Neuronal stem cell (in vitro differentiated cells): ENCODE data around the gene C4BPA.

Experiments
- DNase-seq: peaks from one replicate; pipeline ENCODE4 v3.0.0-alpha.2; 2013; ENCODE audit warnings: low spot score
- H2AFZ ChIP-seq: one replicate; pipeline ENCODE4 v1.6.1; 2013; ENCODE audit warnings: mild to moderate bottlenecking, low read length, inconsistent platforms
- H2AK5ac ChIP-seq: 2 replicates; pipeline ENCODE4 v1.6.1; 2013; ENCODE audit warnings: low read depth, mild to moderate bottlenecking, inconsistent platforms, low read length, moderate library complexity, mixed read lengths
- H2BK120ac ChIP-seq: 2 replicates; pipeline ENCODE4 v1.6.1; 2013; ENCODE audit warnings: low read depth, mild to moderate bottlenecking, inconsistent platforms, low read length, moderate library complexity, mixed read lengths
- H2BK12ac ChIP-seq: one replicate; pipeline ENCODE4 v1.6.1; 2013; ENCODE audit warnings: low read length, inconsistent platforms
- H2BK15ac ChIP-seq: 2 replicates; pipeline ENCODE4 v1.6.1; 2013; ENCODE audit warnings: mild to moderate bottlenecking, low read length, inconsistent platforms, mixed read lengths
- H2BK5ac ChIP-seq: one replicate; pipeline ENCODE4 v1.6.1; 2013; ENCODE audit warnings: inconsistent platforms, mild to moderate bottlenecking, low read length, moderate library complexity
- H3K14ac ChIP-seq: one replicate; pipeline ENCODE4 v1.6.1; 2013; ENCODE audit warnings: low read length, inconsistent platforms
- H3K18ac ChIP-seq: 2 replicates; pipeline ENCODE4 v1.6.1; 2013; ENCODE audit warnings: low read length, inconsistent platforms
- H3K23ac ChIP-seq: 2 replicates; pipeline ENCODE4 v1.6.1; 2013; ENCODE audit warnings: low read depth, mild to moderate bottlenecking, mixed read lengths, low read length, inconsistent platforms; ENCODE audit not compliant: poor library complexity
- H3K27ac ChIP-seq: replicated peaks from 3 replicates; pipeline ENCODE4 v1.5.1; 2013; ENCODE audit warnings: low read length, inconsistent platforms
- H3K27me3 ChIP-seq, 3 experiments: 2 replicates each; pipeline ENCODE4 v1.6.1; 2013; ENCODE audit warnings: low read length in 3 of 3, mild to moderate bottlenecking in 2 of 3, inconsistent platforms in 1 of 3, low read depth in 1 of 3, mixed read lengths in 1 of 3, moderate library complexity in 1 of 3; ENCODE audit not compliant: control insufficient read depth in 3 of 3, insufficient read depth in 3 of 3
- H3K36me3 ChIP-seq, 2 donors: replicated peaks in 1 of 2; 2 replicates each; pipeline ENCODE4 v1.6.1; 2013; ENCODE audit warnings: low read length in 2 of 2; ENCODE audit not compliant: control insufficient read depth in 2 of 2, insufficient read depth in 2 of 2
- H3K4ac ChIP-seq: 2 replicates; pipeline ENCODE4 v1.6.1; 2013; ENCODE audit warnings: inconsistent platforms, mild to moderate bottlenecking, low read length, moderate library complexity
- H3K4me1 ChIP-seq, 2 donors: 1 replicate in 1 of 2; 2 replicates in 1 of 2; pipeline ENCODE4 v1.6.1; 2013; ENCODE audit warnings: low read length in 2 of 2, low read depth in 1 of 2; ENCODE audit not compliant: control insufficient read depth in 2 of 2, insufficient read depth in 1 of 2
- H3K4me2 ChIP-seq: one replicate; pipeline ENCODE4 v1.6.1; 2013; ENCODE audit warnings: mild to moderate bottlenecking, low read length, inconsistent platforms; ENCODE audit not compliant: insufficient read depth, poor library complexity, severe bottlenecking
- H3K4me3 ChIP-seq, 2 donors: 2 replicates each; pipeline ENCODE4 v1.5.1; 2013; ENCODE audit warnings: low read length in 2 of 2, mild to moderate bottlenecking in 2 of 2, inconsistent platforms in 1 of 2, moderate library complexity in 1 of 2
- H3K79me1 ChIP-seq: one replicate; pipeline ENCODE4 v1.6.1; 2013; ENCODE audit warnings: low read depth, mild to moderate bottlenecking, inconsistent platforms, low read length, moderate library complexity
- H3K9ac ChIP-seq: one replicate; pipeline ENCODE4 v1.6.1; 2013; ENCODE audit warnings: mild to moderate bottlenecking, low read depth, low read length, inconsistent platforms; ENCODE audit not compliant: poor library complexity
- H3K9me3 ChIP-seq, 2 donors: replicated peaks in 1 of 2; 2 replicates each; pipeline versions ENCODE3 to v1.6.1; 2013; ENCODE audit warnings: low read length in 2 of 2, mild to moderate bottlenecking in 2 of 2, inconsistent platforms in 1 of 2, low read depth in 1 of 2, mixed read lengths in 1 of 2, moderate library complexity in 1 of 2; ENCODE audit not compliant: control insufficient read depth in 2 of 2, insufficient read depth in 1 of 2
- H4K8ac ChIP-seq: one replicate; pipeline ENCODE4 v1.6.1; 2013; ENCODE audit warnings: low read depth, mild to moderate bottlenecking, inconsistent platforms, low read length, moderate library complexity
- H4K91ac ChIP-seq: one replicate; pipeline ENCODE4 v1.6.1; 2013; ENCODE audit warnings: low read length, low read depth, mild to moderate bottlenecking, inconsistent platforms; ENCODE audit not compliant: poor library complexity
- WGBS, 2 donors: extraction: QIAGEN DNeasy Blood & Tissue Kit; methylation state at CpG; one replicate each; pipeline ENCODE4 v1.1.7; 2013; ENCODE audit warnings: missing lambda C conversion rate in 2 of 2, mixed read lengths in 1 of 2; ENCODE audit not compliant: insufficient read length in 2 of 2, insufficient replicate concordance in 1 of 2; ENCODE audit errors: extremely low coverage in 2 of 2; 5-methylcytosine and 5-hydroxymethylcytosine counted together

Gene C4BPA

GRCh38 chr1:207115269-207115668 lies 11.2 kb downstream of the C4BPA start:
- H2BK15ac ChIP-seq, result no peak overlapping the region
- peaks cover 0 to 3% (median 0%) of the 10 kb centered on the region in 3 experiments for H3K27me3 ChIP-seq
- no peak overlapping the region for H2AK5ac ChIP-seq
- H3K18ac ChIP-seq, result no peak overlapping the region
- no peaks in the 10 kb centered on the region for H3K36me3 ChIP-seq
- no peak overlapping the region for H3K27ac ChIP-seq
- no peak overlapping the region for H3K4ac ChIP-seq
- H2BK120ac ChIP-seq, result no peak overlapping the region
- WGBS, 2 donors, result no CpG with 5 or more reads among the region's 5 CpGs
- H2BK12ac ChIP-seq, result no peak overlapping the region
- no peak overlapping the region for H3K9ac ChIP-seq
- no peaks in the 10 kb centered on the region for H3K4me1 ChIP-seq
- H3K9me3 ChIP-seq, result no peaks in the 10 kb centered on the region
- no peak for DNase-seq
- no peak overlapping the region for H4K91ac ChIP-seq
- no peak overlapping the region for H3K14ac ChIP-seq
- H4K8ac ChIP-seq, result no peak overlapping the region
- H3K23ac ChIP-seq, result no peak overlapping the region
- H3K79me1 ChIP-seq, result no peaks in the 10 kb centered on the region
- no peak overlapping the region for H2AFZ ChIP-seq
- no peak overlapping the region for H2BK5ac ChIP-seq
- H3K4me2 ChIP-seq, result no peak overlapping the region
- no peak overlapping the region for H3K4me3 ChIP-seq

- Histone ChIP-seq H3K36me3 (no peaks in the 10 kb centered on the region), H3K27ac (no peak overlapping the region), H2BK5ac (no peak overlapping the region), H4K91ac (no peak overlapping the region), H3K9me3 (peaks cover 0 to 6% of the 10 kb centered on the region in 2 donors), H3K27me3 (no peaks in the 10 kb centered on the region), H3K23ac (no peak overlapping the region), H3K4me3 (no peak overlapping the region), H2BK12ac (no peak overlapping the region), H3K4me2 (no peak overlapping the region), H3K4ac (no peak overlapping the region), H4K8ac (no peak overlapping the region), H3K9ac (no peak overlapping the region), H2BK15ac (no peak overlapping the region), H3K18ac (no peak overlapping the region), H2AFZ (no peak overlapping the region), H3K79me1 (no peaks in the 10 kb centered on the region), H3K4me1 (peaks cover 0 to 2% of the 10 kb centered on the region in 2 donors), H2BK120ac (no peak overlapping the region), H3K14ac (no peak overlapping the region), H2AK5ac (no peak overlapping the region)
- no CpG with 5 or more reads among the region's 3 CpGs for WGBS, 2 donors
- no peak for DNase-seq
Observed at GRCh38 chr1:207124389-207124788, 20.4 kb downstream of the C4BPA start.

GRCh38 chr1:207128336-207128921 lies 24.4 kb downstream of the C4BPA start:
- no peak for DNase-seq
- H3K4ac ChIP-seq, result no peak overlapping the region
- H3K36me3 ChIP-seq, result no peaks in the 10 kb centered on the region
- H3K23ac ChIP-seq, result no peak overlapping the region
- no peak overlapping the region for H2BK12ac ChIP-seq
- H3K14ac ChIP-seq, result no peak overlapping the region
- no peak overlapping the region for H3K18ac ChIP-seq
- H3K9ac ChIP-seq, result no peak overlapping the region
- H3K9me3 ChIP-seq, result peaks cover 0 to 6% of the 10 kb centered on the region in 2 donors
- no peak overlapping the region for H3K27ac ChIP-seq
- H3K79me1 ChIP-seq, result no peaks in the 10 kb centered on the region
- no peak overlapping the region for H3K4me2 ChIP-seq
- H2BK120ac ChIP-seq, result no peak overlapping the region
- no peak overlapping the region for H2BK5ac ChIP-seq
- no peak overlapping the region for H2AFZ ChIP-seq
- H3K4me3 ChIP-seq, result no peak overlapping the region
- H3K27me3 ChIP-seq, result peaks cover 0 to 3% (median 0%) of the 10 kb centered on the region in 3 experiments
- no peak overlapping the region for H4K91ac ChIP-seq
- peaks cover 0 to 1% of the 10 kb centered on the region in 2 donors for H3K4me1 ChIP-seq
- no peak overlapping the region for H2BK15ac ChIP-seq
- no peak overlapping the region for H4K8ac ChIP-seq
- no peak overlapping the region for H2AK5ac ChIP-seq

- Histone ChIP-seq H3K27ac (no peak overlapping the region), H4K8ac (no peak overlapping the region), H3K4me3 (no peak overlapping the region), H2AFZ (no peak overlapping the region), H2AK5ac (no peak overlapping the region), H3K4me1 (no peaks in the 10 kb centered on the region), H2BK5ac (no peak overlapping the region), H3K14ac (no peak overlapping the region), H3K18ac (no peak overlapping the region), H3K9ac (no peak overlapping the region), H3K23ac (no peak overlapping the region), H3K79me1 (no peaks in the 10 kb centered on the region), H2BK120ac (no peak overlapping the region), H3K9me3 (peaks cover 0 to 5% of the 10 kb centered on the region in 2 donors), H3K36me3 (no peaks in the 10 kb centered on the region), H3K27me3 (peaks cover 0 to 3% (median 0%) of the 10 kb centered on the region in 3 experiments), H3K4me2 (no peak overlapping the region), H3K4ac (no peak overlapping the region), H2BK15ac (no peak overlapping the region), H4K91ac (no peak overlapping the region), H2BK12ac (no peak overlapping the region)
- no peak for DNase-seq
Observed at GRCh38 chr1:207129053-207129452, 25.0 kb downstream of the C4BPA start.
